IMR-90 (cell line): ENCODE results near the gene ADGRL3. TPM values are rescaled to one million over a fixed set of nuclear protein-coding genes. Genes with fewer than 3 reads are reported as not detected.

Experiments used
- ATAC-seq: fragments of 200-7000 bp; cut with Tn5 transposase; 2 replicates; pipeline ENCODE4 v1.9.1; 2020; ENCODE audit warnings: low read depth, mild to moderate bottlenecking, moderate library complexity
- BruUV-seq: library from RNA; stranded (reverse); fragments of 400-500 nt; replicated peaks from 2 replicates; lab custom pipeline; 2021; lab: Mats Ljungman, UMichigan
- CTCF ChIA-PET: fragments of 300-600 bp; formaldehyde crosslinking; extraction: SDS; loops from one replicate; lab custom pipeline; 2021; ENCODE audit warnings: antibody characterized with exemption; lab: Yijun Ruan, JAX
- POLR2A ChIA-PET: fragments of 300-600 bp; sonication (Branson Sonifier 250); formaldehyde crosslinking; loops from one replicate; lab custom pipeline; 2022; ENCODE audit warnings: antibody characterized with exemption; ENCODE audit not compliant: unreplicated experiment; lab: Charles Lee
- DNase-seq: peaks from one replicate; pipeline ENCODE4 v3.0.0; 2013
- H2AFZ ChIP-seq: replicated peaks from 2 replicates; pipeline ENCODE3; 2013; ENCODE audit warnings: low read length, mild to moderate bottlenecking; ENCODE audit not compliant: poor library complexity
- H2AK5ac ChIP-seq: 2 replicates; pipeline ENCODE4 v1.6.1; 2013; ENCODE audit warnings: low read depth, low read length, inconsistent platforms
- H2AK9ac ChIP-seq: replicated peaks from 2 replicates; pipeline ENCODE3; 2013; ENCODE audit warnings: mild to moderate bottlenecking, low read depth, low read length, moderate library complexity; ENCODE audit not compliant: poor library complexity
- H2BK120ac ChIP-seq: 2 replicates; pipeline ENCODE4 v1.6.1; 2013; ENCODE audit warnings: low read depth, low read length, inconsistent platforms
- H2BK15ac ChIP-seq: 3 replicates; pipeline ENCODE4 v1.6.1; 2013; ENCODE audit warnings: low read depth, low read length, inconsistent platforms
- H2BK20ac ChIP-seq: 2 replicates; pipeline ENCODE4 v1.6.1; 2013; ENCODE audit warnings: low read depth, mild to moderate bottlenecking, inconsistent platforms, low read length, moderate library complexity
- H2BK5ac ChIP-seq: 2 replicates; pipeline ENCODE4 v1.6.1; 2013; ENCODE audit warnings: mild to moderate bottlenecking, low read depth, low read length, inconsistent platforms; ENCODE audit not compliant: poor library complexity, severe bottlenecking
- H3K14ac ChIP-seq: replicated peaks from 2 replicates; pipeline ENCODE4 v1.6.1; 2013; ENCODE audit warnings: low read depth, low read length, inconsistent platforms
- H3K18ac ChIP-seq: 2 replicates; pipeline ENCODE4 v1.6.1; 2013; ENCODE audit warnings: low read depth, low read length, control low read depth
- H3K23ac ChIP-seq: 2 replicates; pipeline ENCODE4 v1.6.1; 2013; ENCODE audit warnings: low read depth, low read length, inconsistent platforms
- H3K27ac ChIP-seq: 2 replicates; pipeline ENCODE4 v1.5.1; 2013; ENCODE audit warnings: mild to moderate bottlenecking, control low read depth, low read length; ENCODE audit not compliant: insufficient read depth
- H3K27me3 ChIP-seq: 2 replicates; pipeline ENCODE4 v1.6.1; 2013; ENCODE audit warnings: low read length; ENCODE audit not compliant: control insufficient read depth, insufficient read depth
- H3K36me3 ChIP-seq: 2 replicates; pipeline ENCODE4 v1.6.1; 2013; ENCODE audit warnings: low read length, mixed read lengths; ENCODE audit not compliant: control insufficient read depth, insufficient read depth
- H3K4ac ChIP-seq: 2 replicates; pipeline ENCODE4 v1.6.1; 2013; ENCODE audit warnings: low read depth, low read length, inconsistent platforms
- H3K4me1 ChIP-seq: 2 replicates; pipeline ENCODE4 v1.6.1; 2013; ENCODE audit warnings: low read length, mixed read lengths; ENCODE audit not compliant: control insufficient read depth, insufficient read depth
- H3K4me2 ChIP-seq: 2 replicates; pipeline ENCODE4 v1.6.1; 2013; ENCODE audit warnings: low read depth, mild to moderate bottlenecking, control low read depth, low read length, moderate library complexity
- H3K4me3 ChIP-seq: 2 replicates; pipeline ENCODE4 v1.5.1; 2013; ENCODE audit warnings: low read depth, mild to moderate bottlenecking, control low read depth, low read length, moderate library complexity; ENCODE audit not compliant: insufficient read depth
- H3K56ac ChIP-seq: 2 replicates; pipeline ENCODE4 v1.6.1; 2013; ENCODE audit warnings: low read length, inconsistent platforms; ENCODE audit not compliant: insufficient read depth; ENCODE audit errors: extremely low read depth
- H3K79me1 ChIP-seq, 2 experiments: 2 replicates each; pipeline ENCODE4 v1.6.1; 2013; ENCODE audit warnings: low read length in 2 of 2, inconsistent platforms in 1 of 2, low read depth in 1 of 2
- H3K9ac ChIP-seq: 2 replicates; pipeline ENCODE4 v1.6.1; 2013; ENCODE audit warnings: low read depth, low read length, control low read depth
- H3K9me1 ChIP-seq: 2 replicates; pipeline ENCODE4 v1.6.1; 2013; ENCODE audit warnings: low read length, inconsistent platforms; ENCODE audit not compliant: insufficient read depth
- H3K9me3 ChIP-seq: 2 replicates; pipeline ENCODE4 v1.6.1; 2013; ENCODE audit warnings: low read length; ENCODE audit not compliant: control insufficient read depth, insufficient read depth
- H4K20me1 ChIP-seq: 2 replicates; pipeline ENCODE4 v1.6.1; 2013; ENCODE audit warnings: low read length, inconsistent platforms; ENCODE audit not compliant: insufficient read depth
- H4K5ac ChIP-seq: 2 replicates; pipeline ENCODE4 v1.6.1; 2013; ENCODE audit warnings: mild to moderate bottlenecking, low read depth, low read length, control low read depth
- H4K8ac ChIP-seq, 2 experiments: 2 replicates each; pipeline ENCODE4 v1.6.1; 2013; ENCODE audit warnings: low read depth in 2 of 2, low read length in 2 of 2, control low read depth in 1 of 2, inconsistent platforms in 1 of 2
- H4K91ac ChIP-seq: 2 replicates; pipeline ENCODE4 v1.6.1; 2013; ENCODE audit warnings: low read depth, low read length, inconsistent platforms; ENCODE audit not compliant: insufficient read depth
- CEBPB ChIP-seq: IDR thresholded peaks from 2 replicates; pipeline ENCODE4 v1.6.1; 2012; ENCODE audit warnings: low read depth, low read length, improper control_type of control experiment
- CHD1 ChIP-seq: IDR thresholded peaks from 2 replicates; pipeline ENCODE4 v1.6.1; 2012; ENCODE audit warnings: low read depth, low read length, improper control_type of control experiment
- FOS ChIP-seq: fragments of 150-350 bp; IDR thresholded peaks from 2 replicates; pipeline ENCODE4 v1.6.1; 2016; ENCODE audit warnings: low read depth, low read length
- MAFK ChIP-seq: IDR thresholded peaks from 2 replicates; pipeline ENCODE4 v1.6.1; 2012; ENCODE audit warnings: low read depth, low read length, improper control_type of control experiment
- MAZ ChIP-seq: IDR thresholded peaks from 2 replicates; pipeline ENCODE4 v1.6.1; 2012; ENCODE audit warnings: low read depth, mild to moderate bottlenecking, low read length, improper control_type of control experiment, moderate library complexity, borderline replicate concordance
- NFE2L2 ChIP-seq: fragments of 150-350 bp; IDR thresholded peaks from 2 replicates; pipeline ENCODE4 v1.6.1; 2016; ENCODE audit warnings: low read depth, mild to moderate bottlenecking, low read length
- POLR2A ChIP-seq: IDR thresholded peaks from 2 replicates; pipeline ENCODE4 v1.6.1; 2012; ENCODE audit warnings: mild to moderate bottlenecking, low read depth, low read length
- RAD21 ChIP-seq: IDR thresholded peaks from 2 replicates; pipeline ENCODE4 v1.6.1; 2012; ENCODE audit warnings: low read length, improper control_type of control experiment
- RCOR1 ChIP-seq: IDR thresholded peaks from 2 replicates; pipeline ENCODE4 v1.6.1; 2012; ENCODE audit warnings: mild to moderate bottlenecking, low read length, improper control_type of control experiment; ENCODE audit not compliant: insufficient replicate concordance
- RFX5 ChIP-seq: IDR thresholded peaks from 2 replicates; pipeline ENCODE4 v1.8.0; 2012; ENCODE audit warnings: low read depth, mild to moderate bottlenecking, low read length, moderate library complexity
- WGBS, 2 experiments: methylation state at CpG; one replicate each; pipeline versions ENCODE4 v1.1.5 to v1.1.7; 2013; ENCODE audit warnings: missing lambda C conversion rate in 2 of 2; ENCODE audit not compliant: insufficient read length in 1 of 2; ENCODE audit errors: extremely low coverage in 2 of 2; 5-methylcytosine and 5-hydroxymethylcytosine counted together
- dilution Hi-C: fragments of 300-500 bp; cut with HindIII; formaldehyde crosslinking; loops from one replicate; pipeline ENCODE4 v1.14.3; 2018; ENCODE audit warnings: low sequenced_read_pairs; ENCODE audit not compliant: unreplicated experiment
- in situ Hi-C: fragments of 300-500 bp; cut with MboI; formaldehyde crosslinking; loops from 3 replicates; pipeline ENCODE4 v1.14.3; 2019; ENCODE audit warnings: low sequenced_read_pairs, inconsistent platforms, mixed read lengths
- intact Hi-C: fragments of 100-400 bp; cut with micrococcal nuclease; formaldehyde crosslinking; loops from 2 replicates; pipeline ENCODE4 v1.10.0; 2022
- polyA plus RNA-seq, 3 experiments: library from polyadenylated mRNA; depleted of rRNA; stranded (reverse); fragments of >200 nt; gene quantifications; 2 replicates each; pipeline ENCODE4 v1.2.3, GENCODE V29; 2012; ENCODE audit warnings: low replicate concordance in 1 of 3
- total RNA-seq: library from RNA; depleted of rRNA; stranded (reverse); fragments of >200 nt; gene quantifications from 2 replicates; pipeline ENCODE4 v1.2.3, GENCODE V29; 2012
- TF ChIP-seq, protein P1 (sequence below): fragments of 150-350 bp; IDR thresholded peaks from 2 replicates; pipeline ENCODE4 v1.6.1; 2016; ENCODE audit warnings: low read depth, mild to moderate bottlenecking, low read length, moderate library complexity, borderline replicate concordance
- TF ChIP-seq, protein P2 (sequence below): conservative IDR thresholded peaks from 2 replicates; pipeline ENCODE4 v1.5.1; 2012; ENCODE audit warnings: mild to moderate bottlenecking, low read depth, low read length, improper control_type of control experiment
- TF ChIP-seq, protein P3 (sequence below): fragments of 150-350 bp; IDR thresholded peaks from 2 replicates; pipeline ENCODE4 v1.6.1; 2017; ENCODE audit warnings: mild to moderate bottlenecking, antibody characterized with exemption, low read length, low read depth

ADGRL3 gene
- total and polyA plus RNA-seq, 2 of the 4 experiments (the other 2 are of a cell fraction), result 0.46 to 2.5 TPM

DNA sequence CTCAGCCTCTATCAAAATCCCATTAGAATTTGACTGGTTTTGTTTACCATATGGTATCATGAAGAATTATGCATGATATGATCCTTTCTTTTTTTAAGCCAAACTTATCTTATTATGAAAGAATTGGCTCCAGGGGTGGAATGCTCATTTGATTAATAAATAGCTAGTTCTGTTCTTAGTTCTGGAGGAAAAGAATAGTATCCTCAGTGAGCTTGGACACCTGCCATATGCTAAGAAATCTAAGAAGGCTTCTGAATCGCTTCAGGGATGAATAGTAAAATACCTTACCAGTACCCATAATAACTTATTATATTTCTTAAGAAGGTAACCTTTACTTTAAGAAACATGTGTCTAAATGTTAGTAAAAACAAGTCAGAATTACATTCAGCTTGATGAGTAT is 803.6 kb downstream of the ADGRL3 start:
- Histone ChIP-seq H3K4me1 (no peaks in the 10 kb centered on the region), H3K9me3 (no peaks in the 10 kb centered on the region), H2BK5ac (no peak overlapping the region), H2AK5ac (no peak overlapping the region), H4K8ac (no peak overlapping the region), H3K27ac (no peak overlapping the region), H4K5ac (no peak overlapping the region), H2BK20ac (no peak overlapping the region), H2AK9ac (no peak overlapping the region), H3K9me1 (no peaks in the 10 kb centered on the region), H4K91ac (no peak overlapping the region), H3K18ac (no peak overlapping the region), H4K20me1 (no peaks in the 10 kb centered on the region), H3K79me1 (no peaks in the 10 kb centered on the region), H3K14ac (no peak overlapping the region), H3K56ac (no peak overlapping the region), H2BK15ac (no peak overlapping the region), H3K4me3 (no peak overlapping the region), H2BK120ac (no peak overlapping the region), H3K9ac (no peak overlapping the region), H3K23ac (no peak overlapping the region), H3K4ac (no peak overlapping the region), H3K36me3 (no peaks in the 10 kb centered on the region), H3K27me3 (no peaks in the 10 kb centered on the region), H2AFZ (no peak overlapping the region), H3K4me2 (no peak overlapping the region)
- ChIA-PET CTCF (interaction anchor here (0.6 kb wide), 1 partner anchor 501 kb away, joined by 3 read pairs; no protein-coding TSS in a partner anchor), POLR2A (no interaction called here)
- ATAC-seq, result no peak
- no CpG with 5 or more reads among the region's 1 CpG for WGBS, 2 experiments
- intact Hi-C loops, result no loop called here
- DNase-seq, result no peak
- no TSS peak for BruUV-seq
- TF ChIP-seq NFE2L2, result no peak
- no peak for TF ChIP-seq RFX5
- TF ChIP-seq FOS, result no peak
- TF ChIP-seq, protein P1, sequence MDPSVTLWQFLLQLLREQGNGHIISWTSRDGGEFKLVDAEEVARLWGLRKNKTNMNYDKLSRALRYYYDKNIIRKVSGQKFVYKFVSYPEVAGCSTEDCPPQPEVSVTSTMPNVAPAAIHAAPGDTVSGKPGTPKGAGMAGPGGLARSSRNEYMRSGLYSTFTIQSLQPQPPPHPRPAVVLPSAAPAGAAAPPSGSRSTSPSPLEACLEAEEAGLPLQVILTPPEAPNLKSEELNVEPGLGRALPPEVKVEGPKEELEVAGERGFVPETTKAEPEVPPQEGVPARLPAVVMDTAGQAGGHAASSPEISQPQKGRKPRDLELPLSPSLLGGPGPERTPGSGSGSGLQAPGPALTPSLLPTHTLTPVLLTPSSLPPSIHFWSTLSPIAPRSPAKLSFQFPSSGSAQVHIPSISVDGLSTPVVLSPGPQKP, result no peak
- no peak for TF ChIP-seq CEBPB
- TF ChIP-seq, protein P2, sequence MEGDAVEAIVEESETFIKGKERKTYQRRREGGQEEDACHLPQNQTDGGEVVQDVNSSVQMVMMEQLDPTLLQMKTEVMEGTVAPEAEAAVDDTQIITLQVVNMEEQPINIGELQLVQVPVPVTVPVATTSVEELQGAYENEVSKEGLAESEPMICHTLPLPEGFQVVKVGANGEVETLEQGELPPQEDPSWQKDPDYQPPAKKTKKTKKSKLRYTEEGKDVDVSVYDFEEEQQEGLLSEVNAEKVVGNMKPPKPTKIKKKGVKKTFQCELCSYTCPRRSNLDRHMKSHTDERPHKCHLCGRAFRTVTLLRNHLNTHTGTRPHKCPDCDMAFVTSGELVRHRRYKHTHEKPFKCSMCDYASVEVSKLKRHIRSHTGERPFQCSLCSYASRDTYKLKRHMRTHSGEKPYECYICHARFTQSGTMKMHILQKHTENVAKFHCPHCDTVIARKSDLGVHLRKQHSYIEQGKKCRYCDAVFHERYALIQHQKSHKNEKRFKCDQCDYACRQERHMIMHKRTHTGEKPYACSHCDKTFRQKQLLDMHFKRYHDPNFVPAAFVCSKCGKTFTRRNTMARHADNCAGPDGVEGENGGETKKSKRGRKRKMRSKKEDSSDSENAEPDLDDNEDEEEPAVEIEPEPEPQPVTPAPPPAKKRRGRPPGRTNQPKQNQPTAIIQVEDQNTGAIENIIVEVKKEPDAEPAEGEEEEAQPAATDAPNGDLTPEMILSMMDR, result no peak
- TF ChIP-seq, protein P3, sequence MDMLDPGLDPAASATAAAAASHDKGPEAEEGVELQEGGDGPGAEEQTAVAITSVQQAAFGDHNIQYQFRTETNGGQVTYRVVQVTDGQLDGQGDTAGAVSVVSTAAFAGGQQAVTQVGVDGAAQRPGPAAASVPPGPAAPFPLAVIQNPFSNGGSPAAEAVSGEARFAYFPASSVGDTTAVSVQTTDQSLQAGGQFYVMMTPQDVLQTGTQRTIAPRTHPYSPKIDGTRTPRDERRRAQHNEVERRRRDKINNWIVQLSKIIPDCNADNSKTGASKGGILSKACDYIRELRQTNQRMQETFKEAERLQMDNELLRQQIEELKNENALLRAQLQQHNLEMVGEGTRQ, result no peak
- TF ChIP-seq MAZ, result no peak
- no peak for TF ChIP-seq MAFK
- TF ChIP-seq RAD21, result no peak
- TF ChIP-seq POLR2A, result no peak
- TF ChIP-seq RCOR1, result no peak
- TF ChIP-seq CHD1, result no peak
- in situ Hi-C loops, result no loop called here
- dilution Hi-C loops, result no loop called here
